HepG2 (cell line): Measurements from ENCODE around the gene THRAP3. TPM values are rescaled to one million over a fixed set of nuclear protein-coding genes. Genes with fewer than 3 reads are reported as not detected.

Source experiments
- AKAP8 ChIP-seq: sonication (generic); formaldehyde crosslinking; IDR thresholded peaks from 2 replicates; pipeline ENCODE4 v1.5.1; 2020; ENCODE audit warnings: mild to moderate bottlenecking, missing genetic modification reagents
- BRCA1 ChIP-seq: sonication (generic); formaldehyde crosslinking; IDR thresholded peaks from 2 replicates; pipeline ENCODE4 v1.4.0; 2020; ENCODE audit warnings: missing genetic modification reagents
- CBX2 ChIP-seq, 2 experiments: fragments of 200-600 bp in 1 of 2; sonication (generic); formaldehyde crosslinking in 1 of 2; IDR thresholded peaks; 2 replicates each; pipeline versions ENCODE4 v1.7.0 to v1.8.1; 2018 to 2022; ENCODE audit warnings: low read depth in 2 of 2, low read length in 1 of 2, mild to moderate bottlenecking in 1 of 2, missing genetic modification reagents in 1 of 2
- DMAP1 ChIP-seq: IDR thresholded peaks from 2 replicates; pipeline ENCODE4 v1.6.1; 2016
- ESRRA ChIP-seq: sonication (generic); formaldehyde crosslinking; IDR thresholded peaks from 2 replicates; pipeline ENCODE4 v1.5.1; 2020; ENCODE audit warnings: mild to moderate bottlenecking, low read depth, missing genetic modification reagents
- ETV5 ChIP-seq: IDR thresholded peaks from 2 replicates; pipeline ENCODE4 v1.6.1; 2018; ENCODE audit warnings: missing biosample characterization, missing genetic modification reagents, inconsistent platforms, borderline replicate concordance
- FOXM1 ChIP-seq: sonication (generic); formaldehyde crosslinking; IDR thresholded peaks from 2 replicates; pipeline ENCODE4 v1.5.0; 2020; ENCODE audit warnings: missing genetic modification reagents
- FOXO1 ChIP-seq: sonication (generic); formaldehyde crosslinking; IDR thresholded peaks from 2 replicates; pipeline ENCODE4 v1.4.0; 2020; ENCODE audit warnings: missing genetic modification reagents
- HOXA3 ChIP-seq: sonication (generic); formaldehyde crosslinking; IDR thresholded peaks from 2 replicates; pipeline ENCODE4 v1.5.0; 2020; ENCODE audit warnings: missing genetic modification reagents
- KDM3A ChIP-seq: IDR thresholded peaks from 2 replicates; pipeline ENCODE4 v1.6.1; 2018; ENCODE audit warnings: low read depth, missing compliant biosample characterization
- KLF6 ChIP-seq: IDR thresholded peaks from 2 replicates; pipeline ENCODE4 v1.8.0; 2016; ENCODE audit warnings: missing biosample characterization, missing genetic modification reagents
- MED8 ChIP-seq: sonication (generic); formaldehyde crosslinking; IDR thresholded peaks from 2 replicates; pipeline ENCODE4 v1.8.1; 2023; ENCODE audit warnings: mild to moderate bottlenecking, missing genetic modification reagents; ENCODE audit not compliant: insufficient replicate concordance
- NR1H2 ChIP-seq: sonication (generic); formaldehyde crosslinking; IDR thresholded peaks from 2 replicates; pipeline ENCODE4 v1.8.1; 2022; ENCODE audit warnings: low read depth, missing genetic modification reagents, borderline replicate concordance
- RCOR2 ChIP-seq: IDR thresholded peaks from 2 replicates; pipeline ENCODE4 v1.6.1; 2016; ENCODE audit warnings: missing biosample characterization, missing genetic modification reagents
- SIN3A ChIP-seq: IDR thresholded peaks from 2 replicates; pipeline ENCODE4 v1.6.1; 2011; ENCODE audit warnings: low read depth, mild to moderate bottlenecking, control low read depth, low read length, borderline replicate concordance
- SOX13 ChIP-seq, 3 experiments: fragments of 450-650 bp in 1 of 3; sonication (generic) in 1 of 3; formaldehyde crosslinking in 1 of 3; IDR thresholded peaks in 2 of 3; conservative IDR thresholded peaks in 1 of 3; 2 replicates each; pipeline versions ENCODE4 v1.5.0 to v1.6.1; 2016 to 2020; ENCODE audit warnings: antibody characterized with exemption in 1 of 3, mild to moderate bottlenecking in 1 of 3, missing compliant biosample characterization in 1 of 3, missing genetic modification reagents in 1 of 3, moderate library complexity in 1 of 3
- SPEN ChIP-seq: sonication (generic); formaldehyde crosslinking; IDR thresholded peaks from 2 replicates; pipeline ENCODE4 v1.5.1; 2020; ENCODE audit warnings: low read depth, mild to moderate bottlenecking, missing genetic modification reagents
- TBL1XR1 ChIP-seq: fragments of 150-350 bp; IDR thresholded peaks from 2 replicates; pipeline ENCODE4 v1.6.1; 2014; ENCODE audit warnings: borderline replicate concordance, low read length; ENCODE audit not compliant: partially characterized antibody
- ZFX ChIP-seq: sonication (generic); formaldehyde crosslinking; IDR thresholded peaks from 2 replicates; pipeline ENCODE4 v1.4.0; 2020; ENCODE audit warnings: mild to moderate bottlenecking, low read depth, missing genetic modification reagents, moderate library complexity
- ZNF441 ChIP-seq: sonication (generic); formaldehyde crosslinking; IDR thresholded peaks from 2 replicates; pipeline ENCODE4 v1.7.0; 2021; ENCODE audit warnings: missing genetic modification reagents, borderline replicate concordance
- ZNF460 ChIP-seq: sonication (generic); formaldehyde crosslinking; IDR thresholded peaks from 2 replicates; pipeline ENCODE4 v1.5.1; 2020; ENCODE audit warnings: missing genetic modification reagents, mild to moderate bottlenecking, borderline replicate concordance
- ZNF546 ChIP-seq: sonication (generic); formaldehyde crosslinking; conservative IDR thresholded peaks from 2 replicates; pipeline ENCODE4 v1.8.1; 2023; ENCODE audit warnings: mild to moderate bottlenecking, missing genetic modification reagents
- ZNF550 ChIP-seq: sonication (generic); formaldehyde crosslinking; IDR thresholded peaks from 2 replicates; pipeline ENCODE4 v1.4.0; 2020; ENCODE audit warnings: mild to moderate bottlenecking, missing genetic modification reagents, borderline replicate concordance
- ZNF574 ChIP-seq: sonication (generic); formaldehyde crosslinking; IDR thresholded peaks from 2 replicates; pipeline ENCODE4 v1.4.0; 2020; ENCODE audit warnings: missing genetic modification reagents
- ZNF605 ChIP-seq: sonication (generic); formaldehyde crosslinking; IDR thresholded peaks from 2 replicates; pipeline ENCODE4 v1.8.0; 2022; ENCODE audit warnings: mild to moderate bottlenecking, missing genetic modification reagents
- ZNF776 ChIP-seq: sonication (generic); formaldehyde crosslinking; IDR thresholded peaks from 2 replicates; pipeline ENCODE4 v1.4.0; 2020; ENCODE audit warnings: mild to moderate bottlenecking, missing genetic modification reagents
- ZNF792 ChIP-seq: IDR thresholded peaks from 2 replicates; pipeline ENCODE4 v1.6.1; 2016
- polyA plus RNA-seq, 8 experiments: library from polyadenylated mRNA; depleted of rRNA in 3 of 8; stranded (reverse) in 7 of 8; unstranded in 1 of 8; fragments of >200 nt; fragmentation: Illumina TruSeq in 4 of 8; extraction: Trizol in 4 of 8; gene quantifications; 2 replicates each; pipeline versions ENCODE4 v1.2.1 to v1.2.3, GENCODE V29; 2011 to 2016; ENCODE audit warnings: low read depth in 4 of 8, missing spikeins in 1 of 8, mixed read lengths in 1 of 8; ENCODE audit not compliant: insufficient read depth in 1 of 8
- total RNA-seq, 5 experiments: library from RNA; depleted of rRNA; stranded (reverse); fragments of >200 nt; fragmentation: Illumina TruSeq; extraction: Trizol; gene quantifications; 2 replicates each; pipeline ENCODE4 v1.2.3, GENCODE V29; 2016; ENCODE audit warnings: low read depth in 1 of 5
- TF ChIP-seq, protein P1 (sequence below): sonication (generic); formaldehyde crosslinking; IDR thresholded peaks from 2 replicates; pipeline ENCODE4 v1.8.0; 2022; ENCODE audit warnings: missing genetic modification reagents, mild to moderate bottlenecking, inconsistent platforms, borderline replicate concordance

The THRAP3 gene
- total and polyA plus RNA-seq, 2 of the 13 experiments (the other 11 are each of a cell fraction or from before 2014, with no cell fraction given), result 45.0 to 92.6 TPM

- TF ChIP-seq DMAP1 (no peak), MED8 (CRISPR knock-in tag) (no peak), ZNF441 (CRISPR knock-in tag) (no peak), HOXA3 (no peak), SIN3A (no peak), KDM3A (CRISPR knock-in tag) (no peak), AKAP8 (CRISPR knock-in tag) (peak; percentile 65; the same call in 1 of the 2 replicates), ETV5 (peak; percentile 94), ZNF546 (CRISPR knock-in tag) (no peak), ZNF792 (no peak), FOXM1 (CRISPR knock-in tag) (no peak), ZNF550 (CRISPR knock-in tag) (no peak), FOXO1 (CRISPR knock-in tag) (peak; percentile 50; the same call in 1 of the 2 replicates), RCOR2 (peak; percentile 22; the same call in 1 of the 2 replicates), KLF6 (CRISPR knock-in tag) (no peak), TBL1XR1 (no peak), ZNF776 (CRISPR knock-in tag) (no peak), ESRRA (CRISPR knock-in tag) (no peak), BRCA1 (CRISPR knock-in tag) (no peak), ZNF574 (CRISPR knock-in tag) (no peak), ZNF460 (CRISPR knock-in tag) (no peak), CBX2 (IDR thresholded peaks at IDR 0.05; ENCODE audit: low read depth, low read length) (no peak), CBX2 (CRISPR knock-in tag; IDR thresholded peaks at IDR 0.05; ENCODE audit: low read depth) (no peak), ZFX (CRISPR knock-in tag) (no peak), ZNF605 (no peak), SPEN (CRISPR knock-in tag) (0 out of 2 replicates have a peak, but pooled peaks have one; percentile 42), NR1H2 (no peak), SOX13 (IDR thresholded peaks at IDR 0.05) (no peak), SOX13 (CRISPR knock-in tag; conservative IDR thresholded peaks at IDR 0.05 in 1 of 2, IDR thresholded peaks at IDR 0.05 in 1 of 2) (no peak)
- TF ChIP-seq, protein P1, sequence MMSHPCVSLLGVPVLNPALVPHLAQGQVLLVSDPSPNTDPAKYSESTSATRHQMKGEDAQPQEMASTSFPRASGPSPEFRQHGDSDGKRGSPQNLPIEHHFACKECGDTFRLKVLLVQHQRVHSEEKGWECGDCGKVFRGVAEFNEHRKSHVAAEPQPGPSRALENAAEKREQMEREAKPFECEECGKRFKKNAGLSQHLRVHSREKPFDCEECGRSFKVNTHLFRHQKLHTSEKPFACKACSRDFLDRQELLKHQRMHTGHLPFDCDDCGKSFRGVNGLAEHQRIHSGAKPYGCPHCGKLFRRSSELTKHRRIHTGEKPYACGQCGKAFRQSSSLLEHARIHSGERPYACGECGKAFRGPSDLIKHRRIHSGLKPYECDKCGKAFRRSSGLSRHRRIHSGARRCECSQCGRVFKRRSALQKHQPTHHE (CRISPR knock-in tag), result no peak
These were observed 128.1 kb downstream of the THRAP3 start (continued) for GRCh38 chr1:36352125-36352909.
